Loucy (cell line): ENCODE measurements around the gene NAPEPLD.
"Not testable (repeated sequence)": the region's sequence is repeated elsewhere in the genome, so short reads cannot be mapped to it uniquely, and the experiment has no call there.

Experiments
- H2AFZ ChIP-seq: fragments of 200-600 bp; sonication (generic); 2 replicates; pipeline ENCODE4 v1.6.0; 2016; ENCODE audit warnings: antibody characterized with exemption, mild to moderate bottlenecking, low read length, moderate library complexity
- H3F3A ChIP-seq: fragments of 200-600 bp; 2 replicates; pipeline ENCODE4 v1.6.0; 2016; ENCODE audit warnings: antibody characterized with exemption, low read depth, mild to moderate bottlenecking
- H3K27me3 ChIP-seq: fragments of 200-600 bp; sonication (generic); 2 replicates; pipeline ENCODE4 v1.6.1; 2014; ENCODE audit warnings: low read length, mild to moderate bottlenecking; ENCODE audit not compliant: insufficient read depth, poor library complexity, severe bottlenecking
- H3K36me3 ChIP-seq: fragments of 200-600 bp; sonication (generic); 2 replicates; pipeline ENCODE4 v1.6.1; 2016; ENCODE audit warnings: low read length; ENCODE audit not compliant: insufficient read depth
- H3K4me1 ChIP-seq: fragments of 200-600 bp; sonication (generic); 2 replicates; pipeline ENCODE4 v1.5.1; 2014; ENCODE audit warnings: low read length, mild to moderate bottlenecking; ENCODE audit not compliant: insufficient read depth, poor library complexity, severe bottlenecking
- H3K4me2 ChIP-seq: fragments of 200-600 bp; sonication (generic); 2 replicates; pipeline ENCODE4 v1.6.0; 2014; ENCODE audit warnings: antibody characterized with exemption, low read length, low read depth, mild to moderate bottlenecking; ENCODE audit not compliant: poor library complexity, severe bottlenecking
- H3K4me3 ChIP-seq: fragments of 200-600 bp; sonication (generic); 2 replicates; pipeline ENCODE4 v1.5.1; 2014; ENCODE audit warnings: low read length, mild to moderate bottlenecking, mixed read lengths; ENCODE audit not compliant: poor library complexity, severe bottlenecking
- H3K79me2 ChIP-seq: fragments of 200-600 bp; sonication (generic); 2 replicates; pipeline ENCODE4 v1.6.1; 2014; ENCODE audit warnings: low read length; ENCODE audit not compliant: insufficient read depth
- H3K9ac ChIP-seq: fragments of 200-600 bp; sonication (generic); 2 replicates; pipeline ENCODE4 v1.6.0; 2014; ENCODE audit warnings: mild to moderate bottlenecking, low read depth, low read length, moderate library complexity; ENCODE audit not compliant: poor library complexity, severe bottlenecking
- H3K9me2 ChIP-seq: fragments of 200-600 bp; sonication (generic); replicated peaks from 2 replicates; pipeline ENCODE4 v1.6.1; 2016; ENCODE audit warnings: low read depth, low read length, mixed read lengths
- H3K9me3 ChIP-seq: fragments of 200-600 bp; sonication (generic); 2 replicates; pipeline ENCODE4 v1.6.1; 2014; ENCODE audit warnings: mild to moderate bottlenecking, antibody characterized with exemption, low read length, low read depth; ENCODE audit not compliant: insufficient read depth
- H4K20me1 ChIP-seq: fragments of 200-600 bp; sonication (generic); 2 replicates; pipeline ENCODE4 v1.6.0; 2014; ENCODE audit warnings: antibody characterized with exemption, low read length, mild to moderate bottlenecking; ENCODE audit not compliant: insufficient read depth, poor library complexity, severe bottlenecking
- EZH2phosphoT487 ChIP-seq: fragments of 200-600 bp; IDR thresholded peaks from 2 replicates; pipeline ENCODE4 v1.6.1; 2018; ENCODE audit warnings: antibody characterized with exemption, mild to moderate bottlenecking, moderate library complexity, borderline replicate concordance
- TF ChIP-seq, protein P1 (sequence below): fragments of 200-600 bp; sonication (generic); conservative IDR thresholded peaks from 2 replicates; pipeline ENCODE4 v1.5.1; 2014; ENCODE audit warnings: mild to moderate bottlenecking, antibody characterized with exemption, low read length

NAPEPLD gene

DNA sequence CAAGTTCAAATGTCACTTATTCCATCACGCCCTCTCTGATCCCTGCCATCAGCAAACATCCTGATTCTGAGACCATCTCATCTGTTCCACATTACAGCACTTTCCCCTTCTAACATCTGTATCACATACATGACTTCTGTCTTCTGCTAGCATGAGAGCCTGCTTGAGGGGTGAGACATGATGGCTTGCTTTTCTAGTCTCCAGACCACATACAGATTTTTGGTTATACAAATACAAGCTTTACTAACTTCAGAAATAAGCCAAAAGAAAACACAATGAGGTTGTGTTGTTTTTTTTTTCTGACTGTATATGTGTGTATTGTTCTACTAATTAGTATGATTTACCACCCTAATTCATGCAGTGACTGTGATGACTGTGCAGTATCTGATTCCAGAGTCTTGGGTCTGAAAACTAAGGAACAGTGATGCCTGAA is 34.3 kb downstream of the NAPEPLD start:
- Histone ChIP-seq H2AFZ (no peak overlapping the region), H3K9ac (no peak overlapping the region), H3K4me2 (no peak overlapping the region), H3F3A (no peaks in the 10 kb centered on the region), H3K79me2 (no peaks in the 10 kb centered on the region), H3K4me3 (no peak overlapping the region), H3K9me2 (no peaks in the 10 kb centered on the region), H3K27me3 (no peaks in the 10 kb centered on the region), H3K9me3 (no peaks in the 10 kb centered on the region), H3K36me3 (no peaks in the 10 kb centered on the region), H3K4me1 (no peaks in the 10 kb centered on the region), H4K20me1 (no peaks in the 10 kb centered on the region)
- TF ChIP-seq, protein P1, sequence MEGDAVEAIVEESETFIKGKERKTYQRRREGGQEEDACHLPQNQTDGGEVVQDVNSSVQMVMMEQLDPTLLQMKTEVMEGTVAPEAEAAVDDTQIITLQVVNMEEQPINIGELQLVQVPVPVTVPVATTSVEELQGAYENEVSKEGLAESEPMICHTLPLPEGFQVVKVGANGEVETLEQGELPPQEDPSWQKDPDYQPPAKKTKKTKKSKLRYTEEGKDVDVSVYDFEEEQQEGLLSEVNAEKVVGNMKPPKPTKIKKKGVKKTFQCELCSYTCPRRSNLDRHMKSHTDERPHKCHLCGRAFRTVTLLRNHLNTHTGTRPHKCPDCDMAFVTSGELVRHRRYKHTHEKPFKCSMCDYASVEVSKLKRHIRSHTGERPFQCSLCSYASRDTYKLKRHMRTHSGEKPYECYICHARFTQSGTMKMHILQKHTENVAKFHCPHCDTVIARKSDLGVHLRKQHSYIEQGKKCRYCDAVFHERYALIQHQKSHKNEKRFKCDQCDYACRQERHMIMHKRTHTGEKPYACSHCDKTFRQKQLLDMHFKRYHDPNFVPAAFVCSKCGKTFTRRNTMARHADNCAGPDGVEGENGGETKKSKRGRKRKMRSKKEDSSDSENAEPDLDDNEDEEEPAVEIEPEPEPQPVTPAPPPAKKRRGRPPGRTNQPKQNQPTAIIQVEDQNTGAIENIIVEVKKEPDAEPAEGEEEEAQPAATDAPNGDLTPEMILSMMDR: no peak

- no peak overlapping the region for H3K4me3 ChIP-seq
- no peaks in the 10 kb centered on the region for H3K9me3 ChIP-seq
- H3K9me2 ChIP-seq: no peaks in the 10 kb centered on the region
Observed at GRCh38 chr7:103113164-103113563, 35.7 kb downstream of the NAPEPLD start.

GRCh38 chr7:103106703-103107070 is 42.2 kb downstream of the NAPEPLD start:
- H3F3A ChIP-seq, H3K27me3 ChIP-seq, H3K9me3 ChIP-seq, H3K9me2 ChIP-seq, H3K4me1 ChIP-seq, H4K20me1 ChIP-seq, H3K9ac ChIP-seq, H3K4me2 ChIP-seq, H2AFZ ChIP-seq, H3K36me3 ChIP-seq, H3K79me2 ChIP-seq, H3K4me3 ChIP-seq: not testable (repeated sequence)

More at GRCh38 chr7:103113164-103113563, 35.7 kb downstream of the NAPEPLD start:
- no peak for TF ChIP-seq EZH2phosphoT487
- TF ChIP-seq, protein P1: no peak
- Histone ChIP-seq H3K4me2 (no peak overlapping the region), H4K20me1 (no peaks in the 10 kb centered on the region), H3K4me1 (no peaks in the 10 kb centered on the region), H2AFZ (no peak overlapping the region), H3K9ac (no peak overlapping the region), H3K79me2 (no peaks in the 10 kb centered on the region), H3K27me3 (no peaks in the 10 kb centered on the region), H3K36me3 (no peaks in the 10 kb centered on the region), H3F3A (no peaks in the 10 kb centered on the region)

- Histone ChIP-seq H2AFZ (no peak overlapping the region), H4K20me1 (no peaks in the 10 kb centered on the region), H3K9me3 (no peaks in the 10 kb centered on the region), H3F3A (no peaks in the 10 kb centered on the region), H3K4me1 (no peaks in the 10 kb centered on the region), H3K79me2 (no peaks in the 10 kb centered on the region), H3K27me3 (no peaks in the 10 kb centered on the region), H3K4me3 (no peak overlapping the region), H3K9me2 (no peaks in the 10 kb centered on the region), H3K4me2 (no peak overlapping the region), H3K36me3 (no peaks in the 10 kb centered on the region), H3K9ac (no peak overlapping the region)
- TF ChIP-seq, protein P1: no peak
- no peak for TF ChIP-seq EZH2phosphoT487
Observed at GRCh38 chr7:103106005-103106702, 42.7 kb downstream of the NAPEPLD start.
